Dermis blood vessel endothelial cell (primary cell): ENCODE data around the gene KXD1. TPM values are rescaled to one million over a fixed set of nuclear protein-coding genes. Genes with fewer than 3 reads are reported as not detected.

Experiments
- DNase-seq: peaks from one replicate; pipeline ENCODE4 v3.0.0; 2010
- total RNA-seq: library from RNA; depleted of rRNA; stranded (reverse); fragments of >200 nt; gene quantifications from 2 replicates; pipeline ENCODE4 v1.2.3, GENCODE V29; 2014

The KXD1 gene
- total RNA-seq, 1 donor from 2014 or later, result 58.0 TPM

DNA sequence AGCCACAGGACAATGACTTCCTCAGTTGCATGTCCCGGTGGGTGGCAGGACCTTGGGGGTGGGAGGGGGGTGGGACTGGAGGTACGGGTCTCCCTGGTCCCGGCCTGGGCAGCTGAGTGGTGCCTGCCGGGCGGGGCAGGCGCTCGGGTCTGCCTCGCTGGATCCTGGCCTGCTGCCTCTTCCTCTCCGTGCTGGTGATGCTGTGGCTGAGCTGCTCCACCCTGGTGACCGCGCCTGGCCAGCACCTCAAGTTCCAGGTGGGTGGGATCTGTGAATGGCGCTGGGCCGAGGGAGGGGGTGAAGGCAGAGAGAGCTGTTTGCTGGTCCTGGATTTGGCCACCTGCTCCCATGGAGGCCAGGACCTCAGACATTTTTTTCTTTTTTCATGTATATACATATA, 60.6 kb downstream of the KXD1 start:
- no peak for DNase-seq

Other genes with a start within 250 kb of the KXD1 start
- gene LSM4, start 234.8 kb upstream of the KXD1 start, total RNA-seq, result 88.5 and 185 TPM in 2 replicates
- gene PGPEP1, start 217.3 kb upstream of the KXD1 start, total RNA-seq, result 28.2 and 29.6 TPM in 2 replicates
- gene GDF15, start 171.7 kb upstream of the KXD1 start, total RNA-seq, result 106 and 152 TPM in 2 replicates
- gene LRRC25, start 160.2 kb upstream of the KXD1 start, total RNA-seq, result not detected in 2 replicates
- gene SSBP4, start 138.5 kb upstream of the KXD1 start, total RNA-seq, result 88.8 and 96.7 TPM in 2 replicates
- gene ISYNA1, start 119.7 kb upstream of the KXD1 start, total RNA-seq, result 35.4 and 69.7 TPM in 2 replicates
- 12.3 and 14.8 TPM in 2 replicates for gene ELL, start 35.8 kb upstream of the KXD1 start, total RNA-seq
- gene FKBP8, start 14.3 kb upstream of the KXD1 start, total RNA-seq, result 216 and 253 TPM in 2 replicates
- 755 and 1,061 TPM in 2 replicates for gene UBA52, start 14.0 kb downstream of the KXD1 start, total RNA-seq
- gene REX1BD, start 30.9 kb downstream of the KXD1 start, total RNA-seq, result 75.5 and 91.2 TPM in 2 replicates
- not detected in 2 replicates for gene CRLF1, start 48.9 kb downstream of the KXD1 start, total RNA-seq
- gene TMEM59L, start 55.0 kb downstream of the KXD1 start, total RNA-seq, result under 0.01 TPM in 1 of 2 replicates, not detected in the other
- 1.9 and 9.1 TPM in 2 replicates for gene KLHL26, start 79.2 kb downstream of the KXD1 start, total RNA-seq
- gene CRTC1, start 125.8 kb downstream of the KXD1 start, total RNA-seq, result 1.2 and 1.8 TPM in 2 replicates
- not detected in 2 replicates for gene COMP, start 233.4 kb downstream of the KXD1 start, total RNA-seq